NCI-H1105 (cell line): ENCODE results near the gene TRPM3.

Experiments used
- DNase-seq: peaks from one replicate; lab custom pipeline; 2025; lab: John Stamatoyannopoulos, UW

TRPM3 gene

DNA sequence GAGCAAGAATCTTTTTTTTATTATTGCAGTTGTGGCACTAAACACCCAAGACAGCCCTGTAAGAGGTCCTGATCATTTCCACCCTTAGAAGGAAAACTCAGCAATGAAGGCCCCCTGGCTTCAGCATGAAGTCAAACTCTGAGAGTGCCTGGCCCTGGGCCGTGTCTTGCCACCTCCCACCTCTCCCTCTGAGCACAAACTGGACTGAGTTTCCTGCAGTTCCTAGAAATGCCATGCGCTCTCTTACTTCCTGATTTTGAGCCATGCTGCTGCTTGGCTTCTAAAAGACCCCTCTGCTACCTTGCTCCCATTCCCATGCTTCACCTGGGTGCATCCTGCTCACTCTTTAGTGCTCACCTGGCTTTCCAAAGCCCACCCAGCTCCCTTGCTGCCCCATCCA, 566.5 kb downstream of the TRPM3 start:
- no peak for DNase-seq

- no peak for DNase-seq
These were observed 567.4 kb downstream of the TRPM3 start for GRCh38 chr9:70553707-70554673.

DNA sequence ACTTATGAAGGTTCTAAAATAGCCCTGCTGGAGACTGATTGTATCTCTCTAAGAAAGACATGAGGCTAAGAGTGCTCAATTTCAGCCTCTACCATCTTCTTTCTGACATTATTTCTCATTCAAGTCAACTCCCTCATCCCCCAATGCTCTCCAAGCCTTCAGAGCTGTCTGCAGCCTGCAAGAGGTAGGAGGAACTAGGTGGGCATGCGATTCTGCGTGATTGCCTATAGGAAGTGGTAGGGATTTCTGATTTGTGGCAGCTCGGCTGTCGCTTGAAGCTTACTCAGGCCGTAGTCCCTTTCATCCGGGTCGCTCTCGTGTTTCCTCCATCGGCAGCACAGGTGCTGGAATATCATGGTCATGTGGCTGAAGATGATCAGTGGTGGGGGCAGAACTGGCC, 568.9 kb downstream of the TRPM3 start:
- no peak for DNase-seq

DNA sequence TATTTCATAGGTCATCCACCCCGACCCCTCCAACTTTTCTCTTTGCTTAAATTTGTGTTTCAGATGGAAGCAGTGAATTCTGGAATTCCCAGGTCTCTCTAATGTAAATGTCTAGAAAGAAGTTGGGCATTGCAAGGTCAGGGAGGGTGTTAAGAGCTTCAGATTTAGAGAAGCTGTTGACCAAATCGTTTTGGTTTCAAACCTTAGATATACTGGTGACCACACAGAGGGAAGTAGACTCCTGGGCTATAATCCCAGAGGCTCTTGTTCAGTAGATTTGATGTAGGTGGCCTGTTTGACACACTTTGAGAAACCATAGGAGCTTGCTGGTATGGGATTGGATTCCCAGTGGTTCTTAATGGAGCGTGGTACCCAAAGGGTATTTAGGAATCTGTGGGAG, 569.6 kb downstream of the TRPM3 start:
- no peak for DNase-seq

DNA sequence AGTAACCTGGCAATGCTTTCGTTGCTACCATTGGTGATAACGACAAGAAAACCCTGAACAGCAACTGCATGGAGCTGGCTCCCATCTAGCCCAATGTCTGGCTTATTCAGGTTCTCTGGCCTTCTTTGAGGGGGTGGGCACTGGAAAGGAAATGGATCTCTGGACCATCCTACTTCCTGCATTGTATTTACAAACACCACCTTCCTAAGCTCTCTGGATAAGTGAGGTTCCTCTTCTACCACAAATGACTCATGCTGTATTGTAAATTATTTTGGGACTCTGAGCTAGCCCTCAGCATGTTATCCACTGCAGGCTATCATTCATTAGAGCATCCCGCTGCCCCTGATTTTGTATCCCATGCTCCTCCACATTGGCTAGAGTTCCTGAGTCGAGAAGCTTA, 570.0 kb downstream of the TRPM3 start:
- DNase-seq, result no peak

- no peak for DNase-seq
These were observed 571.5 kb downstream of the TRPM3 start for GRCh38 chr9:70549926-70550325.

DNA sequence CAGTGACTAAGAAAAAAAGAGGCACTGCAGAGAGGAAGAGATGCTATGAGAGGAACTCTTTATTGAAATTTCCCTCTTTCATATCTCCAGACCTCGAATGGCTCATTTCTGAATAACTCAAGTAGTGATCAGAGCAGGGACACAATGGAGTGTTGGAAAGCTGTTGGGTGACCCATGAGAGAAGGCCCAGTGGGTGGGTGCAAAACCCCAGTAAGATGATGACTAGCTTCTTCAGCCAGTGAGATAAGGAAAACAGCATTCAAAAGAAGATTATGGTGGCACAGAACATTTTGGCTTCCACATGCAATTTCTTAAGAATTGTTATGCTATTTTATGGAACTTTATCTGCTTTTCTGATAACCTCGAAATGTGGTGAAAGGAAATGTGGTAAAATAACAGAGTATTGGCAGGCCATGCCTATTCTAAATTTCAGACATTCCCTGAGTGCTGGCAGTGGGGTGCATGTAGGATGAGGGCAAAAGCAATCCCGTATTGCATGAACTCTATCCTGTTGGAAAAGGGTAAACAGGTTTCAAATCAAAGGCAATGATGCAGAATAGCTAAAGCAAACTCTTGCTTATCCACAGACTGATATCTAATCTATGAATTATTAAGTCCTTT, 579.0 kb downstream of the TRPM3 start:
- no peak for DNase-seq

- DNase-seq, result no peak
These were observed 581.4 kb downstream of the TRPM3 start for GRCh38 chr9:70540016-70540415.

- no peak for DNase-seq
These were observed 581.9 kb downstream of the TRPM3 start for GRCh38 chr9:70539526-70539925.

DNA sequence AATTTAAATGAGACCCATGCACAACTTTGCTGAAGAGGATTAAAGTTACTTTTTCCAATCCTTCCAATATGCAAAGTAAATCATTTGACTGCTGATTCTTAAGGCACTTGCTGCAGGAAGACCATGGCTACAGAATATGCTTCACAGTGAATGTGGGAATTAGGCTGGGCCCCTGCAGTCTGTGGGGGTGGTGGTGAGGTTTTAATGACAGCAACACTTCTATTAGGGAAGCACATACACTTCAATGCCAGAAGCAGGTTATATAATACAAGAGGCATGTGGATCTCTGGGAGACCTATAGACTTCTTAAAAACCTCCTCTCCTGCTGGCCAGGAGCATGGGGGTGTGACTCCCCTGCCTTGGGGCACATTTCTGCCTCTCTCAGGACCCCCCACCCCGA, 582.4 kb downstream of the TRPM3 start:
- no peak for DNase-seq

DNA sequence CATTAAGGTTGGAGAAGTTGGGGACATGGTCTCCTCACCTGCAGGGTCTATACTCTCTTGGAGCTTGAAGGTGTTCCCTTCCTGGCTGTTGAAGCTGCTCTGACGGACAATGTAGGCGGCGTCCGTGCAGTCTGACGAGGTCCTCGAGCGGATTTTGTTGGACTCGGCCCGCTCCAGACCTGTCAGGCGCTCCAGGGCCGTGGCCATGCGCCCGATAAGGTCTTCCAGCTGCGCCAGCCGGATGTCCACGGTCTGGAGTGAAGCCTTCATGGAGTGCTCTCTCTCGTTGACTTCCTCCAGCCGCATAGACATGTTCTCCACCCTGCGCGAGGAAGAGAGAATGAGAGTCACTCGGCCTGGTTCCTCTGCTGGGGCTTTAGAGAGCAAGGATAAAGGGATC, 584.3 kb downstream of the TRPM3 start:
- DNase-seq, result no peak

DNA sequence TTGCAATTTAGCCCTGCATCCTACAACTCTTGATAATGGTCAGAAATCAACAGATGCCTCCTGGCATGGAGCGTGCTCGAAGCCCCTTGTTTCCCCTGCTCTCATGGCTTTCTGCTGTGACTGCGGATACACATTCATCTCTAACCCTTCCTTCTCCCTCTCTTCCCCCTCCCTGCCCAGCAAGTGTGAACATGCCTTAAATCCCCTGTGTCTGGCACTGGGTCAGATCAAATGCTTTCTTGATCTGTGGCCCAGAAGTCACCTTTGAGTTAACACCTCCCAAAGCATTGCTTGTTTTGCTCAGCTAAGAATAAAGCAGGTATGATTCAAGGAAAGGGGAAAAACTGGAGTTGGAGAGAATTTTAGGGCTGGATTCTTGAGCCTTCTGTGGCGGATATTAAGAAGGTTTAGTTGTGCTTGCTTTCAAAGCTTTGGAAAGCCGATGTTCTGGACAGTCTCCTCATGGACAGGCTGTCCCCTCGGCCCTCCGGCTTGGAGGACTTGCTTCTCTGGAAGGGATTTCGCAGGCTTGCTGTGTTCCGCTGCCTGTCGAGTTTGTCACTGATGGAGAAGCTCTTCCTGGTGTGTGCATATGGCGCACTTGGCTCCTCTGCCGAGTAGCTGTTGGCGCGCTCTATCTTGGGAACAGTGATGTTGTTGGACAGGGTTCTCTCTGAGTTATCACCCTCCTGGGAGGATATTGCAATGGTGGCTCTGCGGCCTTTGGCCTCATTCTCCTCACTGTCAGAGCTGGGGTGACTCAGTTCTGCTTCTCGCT, 585.7 kb downstream of the TRPM3 start:
- no peak for DNase-seq

DNA sequence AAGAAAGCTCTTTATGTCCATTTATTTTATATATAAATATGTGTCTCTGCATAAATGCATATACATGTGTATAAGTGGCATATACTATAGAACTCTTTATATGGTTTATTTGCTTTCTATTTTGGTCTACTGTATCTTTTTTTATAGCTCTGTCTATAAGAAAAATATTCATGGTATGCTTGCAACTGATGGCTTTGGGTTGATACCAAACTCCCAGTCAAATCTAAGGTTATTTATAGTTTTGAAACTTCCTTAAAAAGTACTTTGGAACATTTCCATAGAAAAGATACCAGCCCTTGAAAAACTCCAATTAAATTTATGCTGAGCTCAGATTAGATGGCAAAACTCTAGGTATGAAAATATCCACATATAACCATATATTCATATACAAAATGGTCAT, 587.0 kb downstream of the TRPM3 start:
- no peak for DNase-seq

GRCh38 chr9:70534061-70534460, 587.4 kb downstream of the TRPM3 start:
- no peak for DNase-seq

DNA sequence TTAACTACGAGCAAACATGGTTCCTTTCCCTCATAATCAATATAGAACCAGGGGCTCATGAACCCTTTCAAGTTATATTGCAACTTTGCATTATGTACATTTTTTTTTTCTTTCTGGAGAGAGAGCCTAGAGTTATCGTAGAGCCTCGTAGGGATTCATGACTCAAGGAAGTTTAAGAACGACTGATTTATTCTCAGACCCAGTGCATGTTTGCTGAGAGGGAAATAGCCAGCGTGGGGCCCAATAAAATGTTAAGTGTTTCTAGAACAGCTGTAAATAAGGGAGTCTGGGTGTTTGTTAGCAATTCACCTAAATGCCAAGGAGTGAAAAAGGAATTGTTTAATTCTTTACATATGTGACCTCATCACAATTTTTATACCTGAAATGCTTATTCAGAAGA, 587.9 kb downstream of the TRPM3 start:
- no peak for DNase-seq

- DNase-seq, result no peak
These were observed 588.7 kb downstream of the TRPM3 start for GRCh38 chr9:70532716-70533115.

- DNase-seq, result no peak
These were observed 590.1 kb downstream of the TRPM3 start for GRCh38 chr9:70531311-70531710.

DNA sequence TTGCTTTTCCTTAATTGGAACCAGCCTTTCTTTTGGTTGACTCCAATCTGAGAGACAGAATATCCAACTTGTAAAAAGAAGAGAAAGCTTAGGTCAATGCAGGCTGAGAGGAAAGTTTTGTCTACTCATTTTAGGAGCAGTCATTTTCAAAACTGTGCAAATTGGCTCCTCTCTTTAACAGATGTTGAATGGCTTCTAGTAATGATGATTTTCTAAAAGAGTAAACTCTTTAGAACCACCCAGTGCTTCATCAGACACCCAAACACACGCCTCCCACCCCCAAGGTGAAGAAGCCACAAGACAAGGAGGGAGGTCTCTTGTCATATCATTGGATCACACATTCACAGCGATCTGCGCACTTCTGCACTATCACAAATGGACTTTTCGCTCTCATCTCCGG, 590.7 kb downstream of the TRPM3 start:
- no peak for DNase-seq

GRCh38 chr9:70529833-70530232, 591.6 kb downstream of the TRPM3 start:
- no peak for DNase-seq

- no peak for DNase-seq
These were observed 592.0 kb downstream of the TRPM3 start for GRCh38 chr9:70529377-70529776.

- DNase-seq, result no peak
These were observed 594.5 kb downstream of the TRPM3 start for GRCh38 chr9:70526902-70527301.

- no peak for DNase-seq
These were observed 595.9 kb downstream of the TRPM3 start for GRCh38 chr9:70525519-70525918.
